Tibial nerve (tissue), 4 donors: Measurements from ENCODE around the gene BLM. TPM values are rescaled to one million over a fixed set of nuclear protein-coding genes. Genes with fewer than 3 reads are reported as not detected.
"Not testable (repeated sequence)": the region's sequence is repeated elsewhere in the genome, so short reads cannot be mapped to it uniquely, and the experiment has no call there.

Source experiments
- DNase-seq, 2 donors: peaks; one replicate each; pipeline ENCODE4 v3.0.0-alpha.2; 2019; ENCODE audit warnings: low spot score in 2 of 2
- H3K27ac ChIP-seq, 4 donors: fragments of 200-600 bp; sonication (generic) in 3 of 4; one replicate each; pipeline ENCODE4 v1.5.1; 2017 to 2019; ENCODE audit warnings: mild to moderate bottlenecking in 1 of 4
- H3K27me3 ChIP-seq, 2 donors: fragments of 200-600 bp; sonication (generic) in 1 of 2; one replicate each; pipeline versions ENCODE4 v1.5.1 to v1.6.0; 2017 to 2019
- H3K36me3 ChIP-seq, 3 donors: fragments of 200-600 bp; sonication (generic); one replicate each; pipeline ENCODE4 v1.5.1; 2018 to 2019
- H3K4me1 ChIP-seq, 4 donors: fragments of 200-600 bp; sonication (generic) in 3 of 4; one replicate each; pipeline ENCODE4 v1.5.1; 2017 to 2019
- H3K4me3 ChIP-seq, 4 donors: fragments of 200-600 bp; sonication (generic) in 3 of 4; one replicate each; pipeline ENCODE4 v1.5.1; 2017 to 2019; ENCODE audit warnings: mild to moderate bottlenecking in 1 of 4, moderate library complexity in 1 of 4
- H3K9me3 ChIP-seq, 4 donors: fragments of 200-600 bp; sonication (generic) in 3 of 4; one replicate each; pipeline ENCODE4 v1.5.1; 2017 to 2019
- EP300 ChIP-seq, 2 donors: sonication (generic); formaldehyde crosslinking; IDR thresholded peaks; one replicate each; pipeline ENCODE4 v1.6.1; 2017; ENCODE audit warnings: antibody characterized with exemption in 2 of 2, mild to moderate bottlenecking in 1 of 2
- POLR2A ChIP-seq, 2 donors: fragments of 450-650 bp; IDR thresholded peaks; one replicate each; pipeline ENCODE4 v1.6.1; 2017; ENCODE audit warnings: antibody characterized with exemption in 2 of 2, mild to moderate bottlenecking in 2 of 2, moderate library complexity in 2 of 2
- WGBS, 2 donors: methylation state at CpG; one replicate each; pipeline ENCODE4 v1.1.5; 2018; 5-methylcytosine and 5-hydroxymethylcytosine counted together
- total RNA-seq, 4 donors: library from RNA; depleted of rRNA; stranded (reverse); fragments of >200 nt; gene quantifications; one replicate each; pipeline ENCODE4 v1.1.0, GENCODE V29; 2016
- TF ChIP-seq, protein P1 (sequence below), 5 experiments: fragments of 200-600 bp in 3 of 5; fragments of 450-650 bp in 2 of 5; sonication (generic) in 3 of 5; IDR thresholded peaks; one replicate each; pipeline ENCODE4 v1.5.1; 2016 to 2019; ENCODE audit warnings: antibody characterized with exemption in 5 of 5, mild to moderate bottlenecking in 3 of 5, moderate library complexity in 2 of 5

BLM gene
- total RNA-seq, 4 donors from 2014 or later, result 0.66 to 9.6 (median 1.0) TPM

DNA sequence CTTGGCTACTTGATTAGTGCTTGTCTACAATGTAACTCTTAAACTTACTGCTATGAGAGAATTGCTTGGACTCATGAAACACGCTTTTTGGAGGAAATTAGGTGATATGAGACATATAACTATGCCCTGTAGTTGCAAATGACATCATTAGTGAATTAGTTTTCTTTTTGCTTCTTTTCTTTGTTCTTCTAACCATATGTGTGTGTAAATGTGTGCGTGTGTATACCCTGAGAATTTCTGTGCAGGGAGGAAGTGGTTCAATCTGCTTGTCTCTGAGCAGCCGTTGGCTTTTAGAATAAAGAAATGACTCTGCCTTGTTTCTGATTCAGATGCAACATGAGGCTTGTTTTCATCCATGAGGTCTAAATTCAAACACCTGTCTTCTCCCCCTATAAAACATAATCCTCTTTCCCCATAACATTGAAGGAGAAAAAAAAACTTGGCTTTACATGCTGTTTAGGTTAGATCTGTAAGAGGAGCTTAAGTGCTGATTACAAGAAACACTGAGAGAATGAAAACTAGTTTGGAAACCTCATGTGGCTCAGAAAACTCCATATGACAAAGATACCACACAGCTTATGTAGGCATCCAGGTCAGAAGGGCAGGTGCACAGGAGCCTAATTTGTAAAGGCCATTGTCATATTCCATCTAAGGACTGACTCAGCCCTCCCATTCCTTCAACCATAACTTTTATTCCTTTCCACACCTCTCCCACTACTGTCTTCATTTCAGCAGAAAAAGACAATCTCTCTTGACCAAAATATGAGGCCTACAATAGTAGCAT lies 30.5 kb upstream of the BLM start:
- DNase-seq, result no peak
- Histone ChIP-seq H3K27me3 (no peaks in the 10 kb centered on the region), H3K9me3 (no peaks in the 10 kb centered on the region), H3K36me3 (no peaks in the 10 kb centered on the region), H3K4me3 (no peak overlapping the region), H3K27ac (no peak overlapping the region), H3K4me1 (peaks cover 0 to 2% (median 0%) of the 10 kb centered on the region in 4 donors)
- TF ChIP-seq, protein P1, sequence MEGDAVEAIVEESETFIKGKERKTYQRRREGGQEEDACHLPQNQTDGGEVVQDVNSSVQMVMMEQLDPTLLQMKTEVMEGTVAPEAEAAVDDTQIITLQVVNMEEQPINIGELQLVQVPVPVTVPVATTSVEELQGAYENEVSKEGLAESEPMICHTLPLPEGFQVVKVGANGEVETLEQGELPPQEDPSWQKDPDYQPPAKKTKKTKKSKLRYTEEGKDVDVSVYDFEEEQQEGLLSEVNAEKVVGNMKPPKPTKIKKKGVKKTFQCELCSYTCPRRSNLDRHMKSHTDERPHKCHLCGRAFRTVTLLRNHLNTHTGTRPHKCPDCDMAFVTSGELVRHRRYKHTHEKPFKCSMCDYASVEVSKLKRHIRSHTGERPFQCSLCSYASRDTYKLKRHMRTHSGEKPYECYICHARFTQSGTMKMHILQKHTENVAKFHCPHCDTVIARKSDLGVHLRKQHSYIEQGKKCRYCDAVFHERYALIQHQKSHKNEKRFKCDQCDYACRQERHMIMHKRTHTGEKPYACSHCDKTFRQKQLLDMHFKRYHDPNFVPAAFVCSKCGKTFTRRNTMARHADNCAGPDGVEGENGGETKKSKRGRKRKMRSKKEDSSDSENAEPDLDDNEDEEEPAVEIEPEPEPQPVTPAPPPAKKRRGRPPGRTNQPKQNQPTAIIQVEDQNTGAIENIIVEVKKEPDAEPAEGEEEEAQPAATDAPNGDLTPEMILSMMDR (IDR thresholded peaks at IDR 0.05), result no peak
- TF ChIP-seq EP300 (IDR thresholded peaks at IDR 0.05) (no peak), POLR2A (IDR thresholded peaks at IDR 0.05) (no peak)
- 69 to 77% methylated on average over 3 of the region's 3 CpGs for WGBS, 2 donors

DNA sequence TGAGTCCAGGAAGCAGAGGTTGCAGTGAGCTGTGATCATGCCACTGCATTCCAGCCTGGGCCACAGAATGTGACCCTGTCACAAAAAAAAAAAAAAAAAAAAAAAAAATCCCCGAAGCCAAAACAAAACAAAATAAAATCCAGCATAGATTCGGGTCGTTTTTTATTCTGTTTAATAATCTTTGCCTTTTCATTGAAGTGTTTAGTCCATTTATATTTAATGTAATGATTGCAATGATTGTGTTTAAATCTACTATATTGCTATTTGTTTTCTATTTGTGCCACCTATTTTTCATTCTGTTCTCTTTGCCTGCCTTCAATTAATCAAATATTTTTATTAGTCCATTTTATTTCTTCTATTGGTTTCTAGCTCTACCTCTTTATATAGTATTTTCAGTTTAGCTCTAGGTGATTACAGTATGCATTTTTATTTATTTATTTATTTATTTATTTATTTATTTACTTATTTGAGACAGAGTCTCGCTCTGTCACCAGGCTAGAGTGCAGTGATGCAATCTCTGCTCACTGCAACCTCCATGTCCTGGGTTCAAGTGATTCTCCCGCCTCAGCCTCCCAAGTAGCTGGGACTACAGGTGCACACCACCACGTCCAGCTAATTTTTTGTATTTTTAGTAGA lies 27.7 kb upstream of the BLM start:
- H3K4me1 ChIP-seq, H3K36me3 ChIP-seq, DNase-seq, H3K9me3 ChIP-seq, H3K4me3 ChIP-seq, H3K27ac ChIP-seq, H3K27me3 ChIP-seq: not testable (repeated sequence)
- WGBS, 2 donors, result 82 to 95% methylated on average over 6 of the region's 6 CpGs

DNA sequence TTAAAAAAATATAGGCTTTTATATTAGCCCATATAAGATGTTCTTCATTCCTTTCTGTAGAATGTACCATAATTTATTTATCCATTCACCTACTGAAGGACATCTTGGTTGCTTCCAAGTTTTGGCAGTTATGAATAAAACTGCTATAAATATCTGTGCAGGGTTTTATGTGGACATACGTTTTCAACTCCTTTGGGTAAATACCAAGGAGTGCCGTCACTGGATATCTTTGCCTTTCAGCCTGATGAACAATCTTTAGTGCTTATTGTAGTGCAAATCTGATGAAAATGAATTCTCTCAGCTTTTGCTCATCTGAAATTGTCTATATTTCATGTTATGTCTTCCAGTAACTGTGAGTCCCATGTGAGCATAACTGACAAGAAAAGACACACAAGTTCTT lies 26.6 kb upstream of the BLM start:
- TF ChIP-seq POLR2A (IDR thresholded peaks at IDR 0.05), result no peak
- no peak for TF ChIP-seq EP300 (IDR thresholded peaks at IDR 0.05)
- TF ChIP-seq, protein P1 (IDR thresholded peaks at IDR 0.05), result no peak
- no peak for DNase-seq
- Histone ChIP-seq H3K27me3 (no peaks in the 10 kb centered on the region), H3K9me3 (no peaks in the 10 kb centered on the region), H3K4me3 (no peak overlapping the region), H3K4me1 (peaks cover 0 to 2% (median 0%) of the 10 kb centered on the region in 4 donors), H3K36me3 (no peaks in the 10 kb centered on the region), H3K27ac (no peak overlapping the region)
- 43 to 47% methylated on average over 2 of the region's 2 CpGs for WGBS, 2 donors

DNA sequence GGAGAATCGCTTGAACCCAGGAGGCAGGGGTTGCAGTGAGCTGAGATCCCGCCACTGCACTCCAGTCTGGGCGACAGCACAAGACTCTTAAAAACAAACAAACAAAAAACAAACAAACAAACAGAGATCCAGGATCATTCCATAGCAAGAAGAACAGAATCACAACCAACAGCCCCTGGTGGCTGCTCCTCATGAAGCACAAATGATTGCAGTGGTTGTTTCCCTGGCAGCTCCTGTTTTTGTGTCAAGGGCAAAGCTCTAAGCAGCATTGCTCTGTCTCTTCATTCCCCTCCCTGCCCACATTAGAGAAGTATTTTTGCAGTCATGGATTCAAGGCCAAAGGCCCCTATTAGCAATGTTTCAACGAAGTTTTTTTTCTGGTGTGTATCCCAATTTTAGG lies 25.8 kb upstream of the BLM start:
- no peak for DNase-seq
- H3K4me3 ChIP-seq, result no peak overlapping the region
- no peaks in the 10 kb centered on the region for H3K27me3 ChIP-seq
- no peak for TF ChIP-seq EP300 (IDR thresholded peaks at IDR 0.05)
- TF ChIP-seq, protein P1 (IDR thresholded peaks at IDR 0.05), result no peak
- TF ChIP-seq POLR2A (IDR thresholded peaks at IDR 0.05), result no peak
- peaks cover 0 to under 1% (median 0%) of the 10 kb centered on the region in 4 donors for H3K4me1 ChIP-seq
- 91 to 92% methylated on average over 4 of the region's 4 CpGs for WGBS, 2 donors
- no peaks in the 10 kb centered on the region for H3K9me3 ChIP-seq
- no peak overlapping the region for H3K27ac ChIP-seq
- no peaks in the 10 kb centered on the region for H3K36me3 ChIP-seq

DNA sequence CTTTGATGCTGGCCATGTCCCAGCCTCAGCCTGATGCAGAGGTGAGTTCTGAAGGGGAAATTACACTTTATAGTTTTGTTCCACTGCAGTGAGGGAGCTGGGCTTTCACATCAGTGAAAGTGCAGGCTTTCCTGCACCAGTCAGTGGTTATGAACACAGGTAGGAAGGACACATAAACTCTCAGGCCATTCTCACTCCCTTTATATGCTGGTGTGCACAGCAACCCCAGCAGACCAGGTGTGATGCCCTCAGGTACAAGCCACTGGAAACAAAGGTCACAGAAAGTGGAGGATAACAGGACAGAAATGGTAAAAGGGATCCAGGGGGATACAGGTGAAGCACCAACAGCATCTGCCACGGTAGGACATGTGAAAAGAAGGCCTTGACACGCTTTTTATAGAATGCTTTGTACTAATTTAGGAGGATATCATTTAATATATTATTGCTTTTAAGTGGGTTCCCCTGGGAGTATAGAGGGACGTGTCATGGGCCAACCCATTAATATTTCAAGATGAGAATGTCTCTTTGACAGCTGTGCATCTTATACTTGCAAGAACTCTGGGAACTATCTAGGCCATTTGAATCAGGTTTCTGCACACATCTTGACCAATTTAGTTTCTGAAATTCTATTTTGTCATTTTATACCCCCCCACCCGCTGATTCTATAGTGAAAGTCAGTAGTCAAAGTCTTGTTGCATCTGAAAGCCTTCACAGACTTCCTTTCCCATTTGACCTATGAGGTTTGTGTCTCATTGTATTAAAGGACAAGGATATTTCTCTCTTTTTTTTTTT lies 25.0 kb upstream of the BLM start:
- Histone ChIP-seq H3K27me3 (no peaks in the 10 kb centered on the region), H3K9me3 (no peaks in the 10 kb centered on the region), H3K27ac (no peak overlapping the region), H3K4me3 (no peak overlapping the region), H3K4me1 (no peaks in the 10 kb centered on the region), H3K36me3 (no peaks in the 10 kb centered on the region)
- 84 to 86% methylated on average over 4 of the region's 4 CpGs for WGBS, 2 donors
- no peak for DNase-seq
- TF ChIP-seq POLR2A (IDR thresholded peaks at IDR 0.05), result no peak
- TF ChIP-seq EP300 (IDR thresholded peaks at IDR 0.05), result no peak
- TF ChIP-seq, protein P1 (IDR thresholded peaks at IDR 0.05), result no peak
